Activated T-helper 17 cell treated with anti-CD3 and anti-CD28 coated beads, Interleukin-2, amount 50 U/mL, for 72 hours (primary cell): ENCODE results near the gene C17orf58. TPM values are rescaled to one million over a fixed set of nuclear protein-coding genes. Genes with fewer than 3 reads are reported as not detected.
"Not testable (repeated sequence)": the region's sequence is repeated elsewhere in the genome, so short reads cannot be mapped to it uniquely, and the experiment has no call there.

ENCODE experiments used
- ATAC-seq: fragments of 150-1000 bp; cut with Tn5 transposase; replicated peaks from 2 replicates; pipeline ENCODE4 v1.10.0; 2021; ENCODE audit warnings: mild to moderate bottlenecking, moderate library complexity
- H3K27ac Mint-ChIP-seq: one replicate; pipeline ENCODE4 v1.8.0; 2022; ENCODE audit warnings: mixed read lengths
- H3K27me3 Mint-ChIP-seq: one replicate; pipeline ENCODE4 v1.8.0; 2022; ENCODE audit warnings: mixed read lengths
- H3K36me3 Mint-ChIP-seq: one replicate; pipeline ENCODE4 v1.8.0; 2022; ENCODE audit warnings: low read depth, mild to moderate bottlenecking, mixed read lengths
- H3K4me1 Mint-ChIP-seq: one replicate; pipeline ENCODE4 v1.8.0; 2022; ENCODE audit warnings: mixed read lengths
- H3K4me3 Mint-ChIP-seq: one replicate; pipeline ENCODE4 v1.8.0; 2022; ENCODE audit warnings: mild to moderate bottlenecking, mixed read lengths
- H3K9me3 Mint-ChIP-seq: one replicate; pipeline ENCODE4 v1.8.0; 2022; ENCODE audit warnings: mixed read lengths
- total RNA-seq, 2 donors: library from RNA; stranded (reverse); gene quantifications; one replicate each; pipeline ENCODE4 v1.2.3, GENCODE V29; 2022

Gene C17orf58
- total RNA-seq, 2 donors from 2014 or later, result 25.9 to 27.3 TPM

- Mint-ChIP-seq H3K36me3 (peaks cover 36% of the 10 kb centered on the region), H3K27me3 (peaks cover 3% of the 10 kb centered on the region), H3K4me3 (peak overlapping the region; percentile 98), H3K9me3 (no peaks in the 10 kb centered on the region), H3K27ac (peak overlapping the region; percentile 94), H3K4me1 (peaks cover 18% of the 10 kb centered on the region)
- peak; percentile 62 for ATAC-seq
These were observed 2.9 kb downstream of the C17orf58 start for GRCh38 chr17:67993153-67993997.

GRCh38 chr17:67992548-67993152 lies 3.6 kb downstream of the C17orf58 start:
- H3K27ac Mint-ChIP-seq, result peak overlapping the region; percentile 91
- peaks cover 3% of the 10 kb centered on the region for H3K27me3 Mint-ChIP-seq
- ATAC-seq, result peak; percentile 5
- H3K4me3 Mint-ChIP-seq, result peak overlapping the region; percentile 92
- H3K36me3 Mint-ChIP-seq, result peaks cover 36% of the 10 kb centered on the region
- no peaks in the 10 kb centered on the region for H3K9me3 Mint-ChIP-seq
- peaks cover 18% of the 10 kb centered on the region for H3K4me1 Mint-ChIP-seq

- no peak overlapping the region for H3K27ac Mint-ChIP-seq
- ATAC-seq, result no peak
- H3K4me1 Mint-ChIP-seq, result peaks cover 15% of the 10 kb centered on the region
- H3K27me3 Mint-ChIP-seq, result peaks cover 2% of the 10 kb centered on the region
- H3K36me3 Mint-ChIP-seq, result peaks cover 32% of the 10 kb centered on the region
- H3K4me3 Mint-ChIP-seq, result no peak overlapping the region
- H3K9me3 Mint-ChIP-seq, result no peaks in the 10 kb centered on the region
These were observed 5.4 kb downstream of the C17orf58 start for GRCh38 chr17:67990909-67991308.

- Mint-ChIP-seq H3K27me3 (no peaks in the 10 kb centered on the region), H3K4me1 (no peaks in the 10 kb centered on the region), H3K27ac (no peak overlapping the region), H3K9me3 (no peaks in the 10 kb centered on the region), H3K36me3 (peaks cover 27% of the 10 kb centered on the region), H3K4me3 (no peak overlapping the region)
- ATAC-seq, result no peak
These were observed 12.9 kb downstream of the C17orf58 start for GRCh38 chr17:67983383-67983688.

GRCh38 chr17:67982686-67983382 lies 13.4 kb downstream of the C17orf58 start:
- H3K27me3 Mint-ChIP-seq, result no peaks in the 10 kb centered on the region
- H3K36me3 Mint-ChIP-seq, result peaks cover 28% of the 10 kb centered on the region
- no peak overlapping the region for H3K4me3 Mint-ChIP-seq
- no peaks in the 10 kb centered on the region for H3K9me3 Mint-ChIP-seq
- no peaks in the 10 kb centered on the region for H3K4me1 Mint-ChIP-seq
- no peak overlapping the region for H3K27ac Mint-ChIP-seq
- no peak for ATAC-seq

GRCh38 chr17:67982034-67982640 lies 14.1 kb downstream of the C17orf58 start:
- Mint-ChIP-seq H3K4me1 (no peaks in the 10 kb centered on the region), H3K4me3 (no peak overlapping the region), H3K9me3 (no peaks in the 10 kb centered on the region), H3K27ac (no peak overlapping the region), H3K27me3 (no peaks in the 10 kb centered on the region), H3K36me3 (peaks cover 31% of the 10 kb centered on the region)
- no peak for ATAC-seq

GRCh38 chr17:67980883-67981282 lies 15.4 kb downstream of the C17orf58 start:
- H3K27me3 Mint-ChIP-seq, H3K4me1 Mint-ChIP-seq, H3K27ac Mint-ChIP-seq, H3K4me3 Mint-ChIP-seq, ATAC-seq, H3K9me3 Mint-ChIP-seq: not testable (repeated sequence)
- H3K36me3 Mint-ChIP-seq, result peaks cover 42% of the 10 kb centered on the region

GRCh38 chr17:67980456-67980855 lies 15.8 kb downstream of the C17orf58 start:
- Mint-ChIP-seq H3K27ac (no peak overlapping the region), H3K4me3 (no peak overlapping the region), H3K27me3 (no peaks in the 10 kb centered on the region), H3K9me3 (no peaks in the 10 kb centered on the region), H3K4me1 (no peaks in the 10 kb centered on the region), H3K36me3 (peaks cover 46% of the 10 kb centered on the region)
- no peak for ATAC-seq

GRCh38 chr17:67976306-67976705 lies 20.0 kb downstream of the C17orf58 start:
- not testable (repeated sequence) for H3K27ac Mint-ChIP-seq, H3K4me1 Mint-ChIP-seq, H3K27me3 Mint-ChIP-seq, H3K9me3 Mint-ChIP-seq, ATAC-seq, H3K4me3 Mint-ChIP-seq
- peaks cover 68% of the 10 kb centered on the region for H3K36me3 Mint-ChIP-seq

- H3K27ac Mint-ChIP-seq, result no peak overlapping the region
- ATAC-seq, result no peak
- no peak overlapping the region for H3K4me3 Mint-ChIP-seq
- no peaks in the 10 kb centered on the region for H3K9me3 Mint-ChIP-seq
- no peaks in the 10 kb centered on the region for H3K4me1 Mint-ChIP-seq
- H3K36me3 Mint-ChIP-seq, result peaks cover 59% of the 10 kb centered on the region
- no peaks in the 10 kb centered on the region for H3K27me3 Mint-ChIP-seq
These were observed 21.6 kb downstream of the C17orf58 start for GRCh38 chr17:67974598-67975066.

GRCh38 chr17:67974185-67974584 lies 22.1 kb downstream of the C17orf58 start:
- H3K9me3 Mint-ChIP-seq, result no peaks in the 10 kb centered on the region
- no peak for ATAC-seq
- no peaks in the 10 kb centered on the region for H3K27me3 Mint-ChIP-seq
- no peak overlapping the region for H3K27ac Mint-ChIP-seq
- H3K4me3 Mint-ChIP-seq, result no peak overlapping the region
- H3K36me3 Mint-ChIP-seq, result peaks cover 59% of the 10 kb centered on the region
- no peaks in the 10 kb centered on the region for H3K4me1 Mint-ChIP-seq

GRCh38 chr17:67970783-67971182 lies 25.5 kb downstream of the C17orf58 start:
- no peak for ATAC-seq

GRCh38 chr17:67963145-67963572 lies 33.1 kb downstream of the C17orf58 start:
- Mint-ChIP-seq H3K4me1 (peaks cover 12% of the 10 kb centered on the region), H3K27ac (peak overlapping the region; percentile 77), H3K36me3 (peaks cover 78% of the 10 kb centered on the region)
- not testable (repeated sequence) for H3K4me3 Mint-ChIP-seq, H3K27me3 Mint-ChIP-seq, H3K9me3 Mint-ChIP-seq
- peak; percentile 90 for ATAC-seq

More at GRCh38 chr17:67970783-67971182, 25.5 kb downstream of the C17orf58 start:
- Mint-ChIP-seq H3K27me3 (no peaks in the 10 kb centered on the region), H3K9me3 (no peaks in the 10 kb centered on the region), H3K27ac (no peak overlapping the region), H3K36me3 (peaks cover 61% of the 10 kb centered on the region), H3K4me1 (no peaks in the 10 kb centered on the region), H3K4me3 (no peak overlapping the region)

GRCh38 chr17:67962156-67962555 lies 34.1 kb downstream of the C17orf58 start:
- not testable (repeated sequence) for H3K27me3 Mint-ChIP-seq, H3K4me3 Mint-ChIP-seq, H3K9me3 Mint-ChIP-seq
- peak overlapping the region; percentile 77 for H3K27ac Mint-ChIP-seq
- H3K4me1 Mint-ChIP-seq, result peaks cover 12% of the 10 kb centered on the region
- H3K36me3 Mint-ChIP-seq, result peaks cover 74% of the 10 kb centered on the region
- ATAC-seq, result peak; percentile 68
